K562 (cell line): ENCODE measurements around the gene ANOS1. TPM values are rescaled to one million over a fixed set of nuclear protein-coding genes. Genes with fewer than 3 reads are reported as not detected.
A peak's percentile ranks its signal among the peaks of the same experiment; 100 is the strongest.

ENCODE experiments used
- ATAC-seq: fragments of 200-7000 bp; cut with Tn5 transposase; 3 replicates; pipeline ENCODE4 v1.9.1; 2020; ENCODE audit warnings: moderate library complexity
- BruUV-seq: library from RNA; stranded (reverse); fragments of 400-500 nt; replicated peaks from 2 replicates; lab custom pipeline; 2021; lab: Mats Ljungman, UMichigan
- CTCF ChIA-PET: fragments of 300-600 bp; formaldehyde crosslinking; extraction: SDS; loops from one replicate; lab custom pipeline; 2021; ENCODE audit warnings: low intra/inter-chr PET ratio; lab: Yijun Ruan, JAX
- POLR2A ChIA-PET: fragments of 300-600, 350-650 bp; sonication (Branson Sonifier 250); formaldehyde crosslinking; extraction: SDS; loops from one replicate; lab custom pipeline; 2021; ENCODE audit warnings: antibody characterized with exemption, inconsistent platforms; lab: Yijun Ruan, JAX
- DNase-seq, 4 experiments: peaks; one replicate each; pipeline versions ENCODE4 v3.0.0 to v3.0.0-alpha.2; 2011 to 2018; ENCODE audit warnings: low spot score in 3 of 4, mixed read lengths in 3 of 4; ENCODE audit errors: extremely low read depth in 1 of 4
- FAIRE-seq: peaks from 2 replicates; lab custom pipeline; 2011; peaks lifted over from hg19 to GRCh38; lab: Jason Lieb, UNC
- H2AFZ ChIP-seq: 2 replicates; pipeline ENCODE4 v1.6.0; 2011; ENCODE audit warnings: low read depth, low read length, control low read depth, inconsistent platforms
- H3K27ac ChIP-seq: fragments of 200-600 bp; 3 replicates; pipeline ENCODE4 v1.8.0; 2011; ENCODE audit warnings: low read depth, mild to moderate bottlenecking, control low read depth, inconsistent platforms, low read length, moderate library complexity, mixed read lengths; ENCODE audit errors: extremely low read depth
- H3K27me3 ChIP-seq, 2 experiments: fragments of 300-600 bp in 1 of 2; 2 replicates in 1 of 2; 3 replicates in 1 of 2; pipeline versions ENCODE4 v1.6.0 to v1.8.0; 2011; ENCODE audit warnings: inconsistent platforms in 2 of 2, low read length in 2 of 2, mild to moderate bottlenecking in 1 of 2, mixed read lengths in 1 of 2, moderate library complexity in 1 of 2; ENCODE audit not compliant: control insufficient read depth in 2 of 2, insufficient read depth in 2 of 2
- H3K36me3 ChIP-seq: fragments of 300-600 bp; 3 replicates; pipeline ENCODE4 v1.8.0; 2011; ENCODE audit warnings: mild to moderate bottlenecking, low read length, inconsistent platforms; ENCODE audit not compliant: control insufficient read depth, insufficient read depth
- H3K4me1 ChIP-seq, 2 experiments: fragments of 200-600 bp in 1 of 2; replicated peaks in 1 of 2; 2 replicates in 1 of 2; 3 replicates in 1 of 2; pipeline versions ENCODE4 v1.5.1 to v1.8.0; 2011; ENCODE audit warnings: inconsistent platforms in 2 of 2, low read length in 2 of 2, mild to moderate bottlenecking in 1 of 2, mixed read lengths in 1 of 2, moderate library complexity in 1 of 2; ENCODE audit not compliant: control insufficient read depth in 2 of 2, insufficient read depth in 2 of 2
- H3K4me2 ChIP-seq: 2 replicates; pipeline ENCODE4 v1.6.1; 2011; ENCODE audit warnings: low read length, control low read depth, inconsistent platforms, mixed read lengths; ENCODE audit not compliant: insufficient read depth
- H3K4me3 ChIP-seq: fragments of 200-600 bp; sonication (generic), shearing (Covaris generic); 2 replicates; pipeline ENCODE4 v1.5.1; 2016; ENCODE audit warnings: control low read depth, inconsistent platforms
- H3K79me2 ChIP-seq: fragments of 200-600 bp; 3 replicates; pipeline ENCODE4 v1.8.0; 2011; ENCODE audit warnings: low read length, inconsistent platforms; ENCODE audit not compliant: control insufficient read depth, insufficient read depth
- H3K9ac ChIP-seq, 2 experiments: 2 replicates each; pipeline versions ENCODE4 v1.6.0 to v1.6.1; 2011; ENCODE audit warnings: low read depth in 2 of 2, low read length in 2 of 2, control low read depth in 1 of 2, inconsistent platforms in 1 of 2, mild to moderate bottlenecking in 1 of 2, mixed read lengths in 1 of 2; ENCODE audit not compliant: insufficient read depth in 1 of 2
- H3K9me1 ChIP-seq: one replicate; pipeline ENCODE4 v1.6.0; 2011; ENCODE audit warnings: inconsistent platforms, mild to moderate bottlenecking, low read length, moderate library complexity; ENCODE audit not compliant: control insufficient read depth, insufficient read depth
- H3K9me3 ChIP-seq: replicated peaks from 2 replicates; pipeline ENCODE4 v1.5.1; 2011; ENCODE audit warnings: low read depth, low read length, inconsistent platforms; ENCODE audit not compliant: control insufficient read depth, insufficient read depth
- H4K20me1 ChIP-seq: replicated peaks from 2 replicates; pipeline ENCODE4 v1.6.1; 2011; ENCODE audit warnings: low read length, inconsistent platforms, mixed read lengths; ENCODE audit not compliant: control insufficient read depth, insufficient read depth
- GABPA ChIP-seq: fragments of 200-800 bp; sonication (Bioruptor generic); conservative IDR thresholded peaks from 2 replicates; pipeline ENCODE4 v1.6.1; 2016; ENCODE audit warnings: low read depth, missing genetic modification characterization, missing compliant biosample characterization
- JUNB ChIP-seq: fragments of 450-650 bp; formaldehyde crosslinking; conservative IDR thresholded peaks from 2 replicates; pipeline ENCODE4 v1.4.0; 2020; ENCODE audit warnings: mild to moderate bottlenecking
- MIER1 ChIP-seq: fragments of 450-650 bp; IDR thresholded peaks from 2 replicates; pipeline ENCODE4 v1.6.1; 2016; ENCODE audit warnings: antibody characterized with exemption, mild to moderate bottlenecking, low read depth
- ZNF778 ChIP-seq: fragments of 450-650 bp; formaldehyde crosslinking; IDR thresholded peaks from 2 replicates; pipeline ENCODE4 v1.4.0; 2020; ENCODE audit warnings: mild to moderate bottlenecking, moderate library complexity
- whole genome bisulfite sequencing: fragments of 100-300 bp; shearing (Covaris generic); methylation state at CpG from one replicate; pipeline ENCODE4 v1.1.6; 2016; ENCODE audit warnings: low coverage, mixed read lengths; ENCODE audit not compliant: insufficient coverage; ENCODE audit errors: missing lambda C conversion rate; 5-methylcytosine and 5-hydroxymethylcytosine counted together
- in situ Hi-C: fragments of 300-500 bp; cut with MboI; formaldehyde crosslinking; loops from 4 replicates; pipeline ENCODE4 v1.15.0; 2018; ENCODE audit warnings: inconsistent platforms, mixed read lengths
- intact Hi-C: fragments of 100-400 bp; cut with micrococcal nuclease; formaldehyde crosslinking; loops from 2 replicates; pipeline ENCODE4 v1.14.2; 2022
- polyA plus RNA-seq, 8 experiments: library from polyadenylated mRNA; depleted of rRNA in 4 of 8; stranded (reverse) in 5 of 8; unstranded in 3 of 8; fragments of >200 nt; fragmentation: Nextera tagmentation in 2 of 8; fragmentation: Illumina TruSeq in 1 of 8; extraction: Ambion mirVana in 2 of 8; extraction: Trizol in 1 of 8; gene quantifications; 2 replicates each; pipeline versions ENCODE4 v1.2.1 to v1.2.3, GENCODE V29; 2011 to 2014; ENCODE audit warnings: inconsistent platforms in 1 of 8, missing spikeins in 1 of 8
- total RNA-seq, 7 experiments: library from RNA; depleted of rRNA in 6 of 7; stranded (reverse); fragments of >200 nt in 6 of 7; fragmentation: Illumina TruSeq in 2 of 7; extraction: Trizol in 2 of 7; gene quantifications; 2 replicates each; pipeline versions ENCODE4 v1.2.1 to v1.2.3, GENCODE V29; 2011 to 2021; ENCODE audit warnings: low replicate concordance in 1 of 7
- TF ChIP-seq, protein P1 (sequence below): fragments of 450-650 bp; IDR thresholded peaks from 2 replicates; pipeline ENCODE4 v1.6.1; 2016; ENCODE audit warnings: low read depth, mild to moderate bottlenecking, moderate library complexity
- TF ChIP-seq, protein P2 (sequence below), 2 experiments: fragments of 450-650 bp in 1 of 2; sonication (generic) in 1 of 2; formaldehyde crosslinking in 1 of 2; IDR thresholded peaks; 2 replicates each; pipeline versions ENCODE4 v1.7.1 to v1.9.0; 2016 to 2022; ENCODE audit warnings: inconsistent platforms in 1 of 2, mild to moderate bottlenecking in 1 of 2, missing genetic modification reagents in 1 of 2
- TF ChIP-seq, protein P3 (sequence below), 3 experiments: IDR thresholded peaks in 2 of 3; conservative IDR thresholded peaks in 1 of 3; 2 replicates each; pipeline ENCODE4 v1.5.1; 2011 to 2012; ENCODE audit warnings: low read length in 3 of 3, mild to moderate bottlenecking in 3 of 3, control low read depth in 2 of 3, improper control_type of control experiment in 1 of 3, inconsistent platforms in 1 of 3, low read depth in 1 of 3, mixed read lengths in 1 of 3, moderate library complexity in 1 of 3; ENCODE audit not compliant: insufficient read depth in 2 of 3

The ANOS1 gene
- total and polyA plus RNA-seq, 9 of the 15 experiments (the other 6 are each of a cell fraction or from before 2014, with no cell fraction given), result 0.04 TPM; not detected in 8

DNA sequence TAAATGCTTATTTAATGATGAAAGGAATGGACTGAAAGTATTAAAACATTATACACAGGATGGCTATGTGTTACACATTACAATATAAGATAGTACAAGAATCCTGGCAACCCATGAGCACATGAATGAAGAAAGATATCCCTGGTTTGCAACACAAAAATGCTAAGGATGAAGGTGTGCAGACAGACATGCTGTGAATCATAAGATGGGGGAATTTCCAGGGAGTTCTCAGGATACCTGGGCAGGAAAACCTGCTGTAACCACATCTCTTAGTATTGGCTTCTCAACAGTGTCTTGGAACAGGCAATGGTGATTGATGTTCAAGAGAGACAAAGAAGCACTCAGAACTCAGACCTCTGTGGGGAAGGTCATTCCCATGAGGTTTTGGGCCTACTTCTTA, 23.9 kb upstream of the ANOS1 start (continued):
- TF ChIP-seq MIER1 (no peak), ZNF778 (CRISPR knock-in tag) (no peak)
- TF ChIP-seq, protein P1, sequence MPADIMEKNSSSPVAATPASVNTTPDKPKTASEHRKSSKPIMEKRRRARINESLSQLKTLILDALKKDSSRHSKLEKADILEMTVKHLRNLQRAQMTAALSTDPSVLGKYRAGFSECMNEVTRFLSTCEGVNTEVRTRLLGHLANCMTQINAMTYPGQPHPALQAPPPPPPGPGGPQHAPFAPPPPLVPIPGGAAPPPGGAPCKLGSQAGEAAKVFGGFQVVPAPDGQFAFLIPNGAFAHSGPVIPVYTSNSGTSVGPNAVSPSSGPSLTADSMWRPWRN, result no peak

DNA sequence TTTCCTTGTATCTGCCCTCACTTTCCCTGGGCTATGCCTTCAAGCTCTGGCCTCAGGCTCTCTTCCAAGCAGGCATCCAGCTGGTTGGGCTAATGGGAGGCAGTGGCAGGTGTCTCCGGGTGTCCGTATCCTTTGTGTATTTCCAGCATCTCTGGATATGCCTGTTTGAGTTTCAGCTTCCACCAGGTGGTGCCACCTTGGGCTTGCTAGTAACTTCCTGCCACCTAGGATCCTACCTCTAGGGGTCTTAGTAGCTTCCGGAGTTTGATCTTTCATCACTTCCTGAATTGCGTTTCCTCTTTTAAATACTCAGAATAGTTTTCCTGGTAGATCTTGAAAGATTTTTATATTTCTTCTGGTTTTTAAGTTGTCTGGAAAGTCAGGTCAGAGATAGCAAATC, 23.2 kb upstream of the ANOS1 start:
- Histone ChIP-seq H3K27me3 (no peaks in the 10 kb centered on the region), H4K20me1 (no peaks in the 10 kb centered on the region), H3K4me1 (no peaks in the 10 kb centered on the region), H3K9me3 (no peaks in the 10 kb centered on the region), H2AFZ (no peak overlapping the region), H3K4me2 (no peak overlapping the region), H3K9me1 (no peaks in the 10 kb centered on the region), H3K79me2 (no peaks in the 10 kb centered on the region), H3K27ac (no peak overlapping the region), H3K4me3 (no peak overlapping the region), H3K9ac (no peak overlapping the region), H3K36me3 (no peaks in the 10 kb centered on the region)
- BruUV-seq, result no TSS peak
- POLR2A ChIA-PET, result no interaction called here
- intact Hi-C loops, result no loop called here
- TF ChIP-seq, protein P2, sequence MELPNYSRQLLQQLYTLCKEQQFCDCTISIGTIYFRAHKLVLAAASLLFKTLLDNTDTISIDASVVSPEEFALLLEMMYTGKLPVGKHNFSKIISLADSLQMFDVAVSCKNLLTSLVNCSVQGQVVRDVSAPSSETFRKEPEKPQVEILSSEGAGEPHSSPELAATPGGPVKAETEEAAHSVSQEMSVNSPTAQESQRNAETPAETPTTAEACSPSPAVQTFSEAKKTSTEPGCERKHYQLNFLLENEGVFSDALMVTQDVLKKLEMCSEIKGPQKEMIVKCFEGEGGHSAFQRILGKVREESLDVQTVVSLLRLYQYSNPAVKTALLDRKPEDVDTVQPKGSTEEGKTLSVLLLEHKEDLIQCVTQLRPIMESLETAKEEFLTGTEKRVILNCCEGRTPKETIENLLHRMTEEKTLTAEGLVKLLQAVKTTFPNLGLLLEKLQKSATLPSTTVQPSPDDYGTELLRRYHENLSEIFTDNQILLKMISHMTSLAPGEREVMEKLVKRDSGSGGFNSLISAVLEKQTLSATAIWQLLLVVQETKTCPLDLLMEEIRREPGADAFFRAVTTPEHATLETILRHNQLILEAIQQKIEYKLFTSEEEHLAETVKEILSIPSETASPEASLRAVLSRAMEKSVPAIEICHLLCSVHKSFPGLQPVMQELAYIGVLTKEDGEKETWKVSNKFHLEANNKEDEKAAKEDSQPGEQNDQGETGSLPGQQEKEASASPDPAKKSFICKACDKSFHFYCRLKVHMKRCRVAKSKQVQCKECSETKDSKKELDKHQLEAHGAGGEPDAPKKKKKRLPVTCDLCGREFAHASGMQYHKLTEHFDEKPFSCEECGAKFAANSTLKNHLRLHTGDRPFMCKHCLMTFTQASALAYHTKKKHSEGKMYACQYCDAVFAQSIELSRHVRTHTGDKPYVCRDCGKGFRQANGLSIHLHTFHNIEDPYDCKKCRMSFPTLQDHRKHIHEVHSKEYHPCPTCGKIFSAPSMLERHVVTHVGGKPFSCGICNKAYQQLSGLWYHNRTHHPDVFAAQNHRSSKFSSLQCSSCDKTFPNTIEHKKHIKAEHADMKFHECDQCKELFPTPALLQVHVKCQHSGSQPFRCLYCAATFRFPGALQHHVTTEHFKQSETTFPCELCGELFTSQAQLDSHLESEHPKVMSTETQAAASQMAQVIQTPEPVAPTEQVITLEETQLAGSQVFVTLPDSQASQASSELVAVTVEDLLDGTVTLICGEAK (IDR thresholded peaks at IDR 0.05), result 0 out of 2 replicates have a peak, but pooled peaks have one; percentile 49
- TF ChIP-seq, protein P2 (CRISPR knock-in tag; IDR thresholded peaks at IDR 0.05), result no peak
- no peak for TF ChIP-seq JUNB (CRISPR knock-in tag)
- peak; percentile 38; the same call in 1 of the 2 replicates for TF ChIP-seq GABPA
- TF ChIP-seq, protein P3, sequence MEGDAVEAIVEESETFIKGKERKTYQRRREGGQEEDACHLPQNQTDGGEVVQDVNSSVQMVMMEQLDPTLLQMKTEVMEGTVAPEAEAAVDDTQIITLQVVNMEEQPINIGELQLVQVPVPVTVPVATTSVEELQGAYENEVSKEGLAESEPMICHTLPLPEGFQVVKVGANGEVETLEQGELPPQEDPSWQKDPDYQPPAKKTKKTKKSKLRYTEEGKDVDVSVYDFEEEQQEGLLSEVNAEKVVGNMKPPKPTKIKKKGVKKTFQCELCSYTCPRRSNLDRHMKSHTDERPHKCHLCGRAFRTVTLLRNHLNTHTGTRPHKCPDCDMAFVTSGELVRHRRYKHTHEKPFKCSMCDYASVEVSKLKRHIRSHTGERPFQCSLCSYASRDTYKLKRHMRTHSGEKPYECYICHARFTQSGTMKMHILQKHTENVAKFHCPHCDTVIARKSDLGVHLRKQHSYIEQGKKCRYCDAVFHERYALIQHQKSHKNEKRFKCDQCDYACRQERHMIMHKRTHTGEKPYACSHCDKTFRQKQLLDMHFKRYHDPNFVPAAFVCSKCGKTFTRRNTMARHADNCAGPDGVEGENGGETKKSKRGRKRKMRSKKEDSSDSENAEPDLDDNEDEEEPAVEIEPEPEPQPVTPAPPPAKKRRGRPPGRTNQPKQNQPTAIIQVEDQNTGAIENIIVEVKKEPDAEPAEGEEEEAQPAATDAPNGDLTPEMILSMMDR (IDR thresholded peaks at IDR 0.05 in 2 of 3, conservative IDR thresholded peaks at IDR 0.05 in 1 of 3; ENCODE audit: insufficient read depth in 2 of 3, low read depth in 1 of 3, low read length in 3 of 3), result peak; percentile 11 to 90 (median 49); a peak in 4 of 6 replicates
- ATAC-seq (no peak), FAIRE-seq (no peak), DNase-seq (peak; percentile 3 to 10 (median 6))
- WGBS, result 4% methylated on average over 4 of the region's 4 CpGs
- in situ Hi-C loops, result loop anchor here (10.0 kb wide), 1 partner anchor 1360 kb away; no protein-coding TSS in a partner anchor
- CTCF ChIA-PET, result interaction anchor here (2.1 kb wide), 1 partner anchor 1364 kb away, joined by 13 read pairs; no protein-coding TSS in a partner anchor
